ENCODE measurements around the gene ORAI3. TPM values are rescaled to one million over a fixed set of nuclear protein-coding genes. Genes with fewer than 3 reads are reported as not detected.

Gene ORAI3
- total RNA-seq, 2 donors from 2014 or later = 11.0 to 17.5 TPM

- DNase-seq (ENCODE audit: low spot score) = no peak
- intact Hi-C loops (cut with DNase I) = no loop called here
Observed at GRCh38 chr16:30961384-30961783, 12.5 kb downstream of the ORAI3 start.

- DNase-seq (ENCODE audit: low spot score) = no peak
- intact Hi-C loops (cut with DNase I) = no loop called here
Observed at GRCh38 chr16:30963925-30964511, 15.2 kb downstream of the ORAI3 start.

GRCh38 chr16:30964574-30965226 is 15.8 kb downstream of the ORAI3 start:
- no peak for DNase-seq (ENCODE audit: low spot score)
- intact Hi-C loops (cut with DNase I) = no loop called here

- intact Hi-C loops (cut with DNase I) = no loop called here
- DNase-seq (ENCODE audit: low spot score) = no peak
Observed at GRCh38 chr16:30965436-30965835, 16.6 kb downstream of the ORAI3 start.

- intact Hi-C loops (cut with DNase I) = no loop called here
- DNase-seq (ENCODE audit: low spot score) = no peak
Observed at GRCh38 chr16:30966033-30966619, 17.3 kb downstream of the ORAI3 start.

- intact Hi-C loops (cut with DNase I) = no loop called here
Observed at GRCh38 chr16:30967795-30968194, 18.9 kb downstream of the ORAI3 start.

GRCh38 chr16:30969246-30969842 is 20.5 kb downstream of the ORAI3 start:
- DNase-seq (ENCODE audit: low spot score) = no peak
- intact Hi-C loops (cut with DNase I) = no loop called here

More at GRCh38 chr16:30967795-30968194, 18.9 kb downstream of the ORAI3 start:
- no peak for DNase-seq (ENCODE audit: low spot score)

GRCh38 chr16:30971298-30971697 is 22.4 kb downstream of the ORAI3 start:
- intact Hi-C loops (cut with DNase I) = no loop called here

GRCh38 chr16:30972872-30973271 is 24.0 kb downstream of the ORAI3 start:
- intact Hi-C loops (cut with DNase I) = no loop called here
- DNase-seq (ENCODE audit: low spot score) = no peak

More at GRCh38 chr16:30971298-30971697, 22.4 kb downstream of the ORAI3 start:
- no peak for DNase-seq (ENCODE audit: low spot score)

- DNase-seq (ENCODE audit: low spot score) = no peak
- intact Hi-C loops (cut with DNase I) = no loop called here
Observed at GRCh38 chr16:30974348-30974747, 25.5 kb downstream of the ORAI3 start.

GRCh38 chr16:30976486-30976885 is 27.6 kb downstream of the ORAI3 start:
- DNase-seq (ENCODE audit: low spot score) = no peak
- intact Hi-C loops (cut with DNase I) = no loop called here

GRCh38 chr16:30977502-30977901 is 28.6 kb downstream of the ORAI3 start:
- intact Hi-C loops (cut with DNase I) = no loop called here
- no peak for DNase-seq (ENCODE audit: low spot score)

GRCh38 chr16:30979170-30980022 is 30.5 kb downstream of the ORAI3 start:
- intact Hi-C loops (cut with DNase I) = loop anchor here in 1 of 2 donors (10.0 kb wide), 3 partner anchors 115 to 885 kb away; partner anchors contain the start of genes ARMC5 and VKORC1
- DNase-seq (ENCODE audit: low spot score) = no peak

- intact Hi-C loops (cut with DNase I) = loop anchor here in 1 of 2 donors (10.0 kb wide), 3 partner anchors 115 to 885 kb away; partner anchors contain the start of genes ARMC5 and VKORC1
- no peak for DNase-seq (ENCODE audit: low spot score)
Observed at GRCh38 chr16:30980023-30980371, 31.1 kb downstream of the ORAI3 start.

GRCh38 chr16:30980434-30980833 is 31.6 kb downstream of the ORAI3 start:
- no peak for DNase-seq (ENCODE audit: low spot score)
- intact Hi-C loops (cut with DNase I) = loop anchor here in 1 of 2 donors (10.0 kb wide), 3 partner anchors 114 to 884 kb away; partner anchors contain the start of genes ARMC5 and VKORC1

GRCh38 chr16:30980959-30981358 is 32.1 kb downstream of the ORAI3 start:
- DNase-seq (ENCODE audit: low spot score) = no peak
- intact Hi-C loops (cut with DNase I) = loop anchor here in 1 of 2 donors (10.0 kb wide), 3 partner anchors 114 to 884 kb away; partner anchors contain the start of genes ARMC5 and VKORC1

- peak; percentile 91 for DNase-seq (ENCODE audit: low spot score)
- intact Hi-C loops (cut with DNase I) = loop anchor here in 1 of 2 donors (10.0 kb wide), 3 partner anchors 112 to 882 kb away; partner anchors contain the start of genes ARMC5 and VKORC1
Observed at GRCh38 chr16:30982548-30983288, 33.9 kb downstream of the ORAI3 start.

GRCh38 chr16:30983289-30983889 is 34.5 kb downstream of the ORAI3 start:
- intact Hi-C loops (cut with DNase I) = loop anchor here in 1 of 2 donors (10.0 kb wide), 3 partner anchors 111 to 881 kb away; partner anchors contain the start of genes ARMC5 and VKORC1
- DNase-seq (ENCODE audit: low spot score) = no peak

Measured in posterior vena cava (tissue), 2 donors.